Cortex of kidney (tissue), 1 donor: ENCODE results near the gene FAM72C.
"Not testable (repeated sequence)": the region's sequence is repeated elsewhere in the genome, so short reads cannot be mapped to it uniquely, and the experiment has no call there.

ENCODE experiments used
- DNase-seq: peaks from one replicate; lab custom pipeline; 2025; lab: John Stamatoyannopoulos, UW

The FAM72C gene

DNA sequence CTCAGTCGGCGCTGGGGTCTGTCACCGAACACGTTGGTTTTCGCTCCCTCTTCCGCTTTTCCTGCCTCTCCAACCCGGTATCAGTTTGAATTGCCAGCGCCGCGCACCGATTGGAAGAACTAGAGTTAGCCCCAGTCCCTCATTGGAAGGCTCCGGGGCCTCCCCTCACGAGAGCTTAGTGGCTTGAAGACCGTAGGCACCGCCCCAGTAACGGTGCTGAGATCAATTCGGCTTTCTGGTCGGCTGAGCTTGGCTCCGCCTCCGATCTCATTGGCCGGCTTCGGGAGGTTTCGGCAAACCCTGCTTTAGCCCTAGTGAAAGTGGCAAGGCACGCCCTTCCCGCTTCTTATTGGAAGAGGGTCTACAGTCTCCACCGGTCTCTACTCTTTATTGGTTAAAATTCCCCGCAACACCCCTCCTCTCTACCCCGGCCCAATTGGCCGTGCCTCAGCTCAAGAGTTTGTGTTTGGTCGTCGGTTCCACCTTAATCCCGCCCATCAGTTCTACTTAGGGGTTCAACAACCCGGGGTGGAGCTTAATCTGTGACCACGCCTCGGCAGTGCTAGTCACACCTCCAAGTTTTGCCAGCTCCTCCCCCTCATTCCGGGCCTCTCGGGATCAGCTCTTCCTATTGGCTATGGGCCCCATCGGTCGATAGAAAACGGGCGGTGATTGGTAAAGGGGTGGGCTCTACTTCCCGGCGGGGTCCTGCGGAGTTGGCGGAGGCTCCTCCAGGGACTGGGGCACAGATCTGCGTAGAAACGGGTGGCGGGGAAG lies at the start of gene FAM72C:
TSS of gene FAM72C (minus strand) at position 63 of the 777 bp plus-strand sequence. CDS start 845 bp downstream, outside the sequence.
- not testable (repeated sequence) for DNase-seq

DNA sequence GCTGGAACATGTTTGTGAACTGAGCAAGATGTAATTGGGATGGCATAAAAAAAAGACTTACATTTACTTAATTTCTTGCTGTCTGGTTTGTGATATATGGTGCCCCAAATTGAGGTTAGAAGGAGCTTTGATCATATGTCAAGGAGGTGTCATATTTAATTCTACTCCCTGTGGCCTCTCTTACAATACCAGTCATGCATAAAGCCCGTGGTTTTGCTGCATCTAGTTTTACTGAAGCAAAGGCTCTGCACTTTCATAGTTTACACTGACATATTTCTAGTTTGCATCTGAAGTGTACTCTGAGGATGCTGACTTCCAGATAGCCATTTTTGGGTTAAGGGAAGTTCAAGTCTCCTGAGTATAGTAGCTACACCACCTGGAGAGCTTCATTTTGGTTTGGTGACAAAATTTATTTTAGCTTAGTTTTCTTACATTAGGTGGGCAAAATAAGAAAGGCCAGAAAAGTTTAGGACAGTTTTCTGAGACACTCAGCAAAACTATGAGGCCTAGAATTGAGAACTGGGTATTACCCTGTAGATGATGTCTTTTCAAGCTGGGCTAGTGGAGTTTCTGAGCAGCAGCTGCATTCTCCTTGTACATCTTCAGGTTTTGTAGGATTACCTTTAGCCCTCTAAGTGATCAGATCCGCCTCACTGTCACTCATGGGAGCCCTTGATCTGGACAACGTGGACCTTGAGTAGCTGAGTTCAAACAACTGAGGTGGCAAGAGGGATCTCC lies 48.4 kb upstream of the FAM72C start:
- not testable (repeated sequence) for DNase-seq

DNA sequence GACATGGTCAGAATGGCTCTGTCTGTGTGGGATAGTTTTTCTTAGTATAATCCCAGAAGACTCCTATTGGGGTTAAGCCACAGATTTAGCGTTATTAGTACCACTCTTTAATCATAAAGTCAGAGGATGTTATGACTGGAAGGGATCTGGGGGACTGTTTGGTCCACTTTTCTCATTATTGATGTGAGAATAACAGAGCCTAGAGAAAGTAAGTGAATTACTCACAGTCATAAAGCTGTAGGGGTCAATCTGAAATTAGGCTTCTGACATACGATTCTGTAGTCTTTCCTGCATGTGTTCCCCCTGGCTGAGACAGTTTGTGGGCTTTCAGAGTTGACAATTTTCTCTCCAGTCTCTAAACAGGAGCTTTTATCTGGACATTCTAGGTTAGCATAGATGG lies 47.3 kb upstream of the FAM72C start:
- not testable (repeated sequence) for DNase-seq

GRCh38 chr1:144015180-144015966 lies 43.6 kb upstream of the FAM72C start:
- not testable (repeated sequence) for DNase-seq

GRCh38 chr1:144014528-144014927 lies 42.7 kb upstream of the FAM72C start:
- not testable (repeated sequence) for DNase-seq

DNA sequence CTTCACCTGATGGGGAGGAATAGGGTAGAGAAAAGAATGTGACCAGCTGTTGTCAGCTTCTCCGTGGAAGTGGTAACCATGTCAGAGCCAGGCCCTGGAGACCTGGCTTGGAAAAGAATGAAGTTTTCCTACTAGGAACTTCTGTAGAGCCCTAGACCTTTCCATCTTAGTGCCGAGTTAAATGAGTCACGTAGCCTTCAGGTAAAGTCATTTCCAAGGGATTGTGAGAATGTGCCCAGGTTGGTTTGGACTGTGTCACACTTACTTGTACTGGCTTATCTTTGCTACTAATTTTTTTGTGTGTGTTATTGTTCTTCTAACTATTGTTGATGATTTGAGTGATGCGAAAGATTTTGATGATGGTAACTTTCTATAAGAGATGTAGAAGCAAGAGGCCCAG lies 42.3 kb upstream of the FAM72C start:
- DNase-seq, result not testable (repeated sequence)

GRCh38 chr1:144012168-144012733 lies 40.5 kb upstream of the FAM72C start:
- not testable (repeated sequence) for DNase-seq

DNA sequence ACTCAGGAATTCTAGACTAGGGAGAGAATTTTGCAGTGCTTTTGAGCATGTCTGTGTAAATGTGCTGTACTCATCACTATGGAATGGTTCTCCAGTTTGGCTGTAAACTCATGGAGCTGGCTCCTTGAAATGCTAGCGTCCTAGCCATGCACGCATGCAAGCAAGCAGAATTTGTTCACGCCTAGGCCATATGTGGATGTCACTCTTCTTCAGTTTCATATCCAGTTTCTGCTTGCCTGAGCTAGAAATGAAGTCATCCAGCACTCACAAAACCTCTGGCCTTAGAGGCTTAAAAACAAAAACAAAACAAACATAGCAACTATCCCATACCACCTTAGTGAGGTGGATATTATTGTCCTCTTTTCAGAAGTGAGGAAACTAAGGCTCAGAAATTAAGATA lies 37.6 kb upstream of the FAM72C start:
- DNase-seq, result not testable (repeated sequence)

DNA sequence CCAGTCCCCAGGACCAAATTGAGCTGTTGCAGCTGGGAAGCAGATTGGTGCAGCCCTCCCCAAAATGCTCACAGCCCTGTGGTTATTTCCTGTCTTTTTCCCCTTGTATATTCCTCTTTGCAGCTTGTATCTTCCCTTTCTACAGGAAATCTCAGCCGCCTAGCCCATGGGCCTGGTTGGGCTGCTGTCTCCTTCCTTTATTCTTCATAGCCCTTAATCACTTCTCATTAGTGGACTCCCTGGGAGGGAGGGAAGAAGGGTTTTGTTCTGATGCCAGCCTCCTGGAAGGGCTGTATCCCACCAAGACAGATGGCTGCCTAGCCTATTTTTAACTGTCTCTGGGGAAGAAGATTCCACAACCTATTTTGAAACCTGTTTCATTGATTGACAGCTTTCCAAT lies 32.5 kb upstream of the FAM72C start:
- DNase-seq, result not testable (repeated sequence)

- not testable (repeated sequence) for DNase-seq
Measured at GRCh38 chr1:144003306-144004029, 31.7 kb upstream of the FAM72C start.

DNA sequence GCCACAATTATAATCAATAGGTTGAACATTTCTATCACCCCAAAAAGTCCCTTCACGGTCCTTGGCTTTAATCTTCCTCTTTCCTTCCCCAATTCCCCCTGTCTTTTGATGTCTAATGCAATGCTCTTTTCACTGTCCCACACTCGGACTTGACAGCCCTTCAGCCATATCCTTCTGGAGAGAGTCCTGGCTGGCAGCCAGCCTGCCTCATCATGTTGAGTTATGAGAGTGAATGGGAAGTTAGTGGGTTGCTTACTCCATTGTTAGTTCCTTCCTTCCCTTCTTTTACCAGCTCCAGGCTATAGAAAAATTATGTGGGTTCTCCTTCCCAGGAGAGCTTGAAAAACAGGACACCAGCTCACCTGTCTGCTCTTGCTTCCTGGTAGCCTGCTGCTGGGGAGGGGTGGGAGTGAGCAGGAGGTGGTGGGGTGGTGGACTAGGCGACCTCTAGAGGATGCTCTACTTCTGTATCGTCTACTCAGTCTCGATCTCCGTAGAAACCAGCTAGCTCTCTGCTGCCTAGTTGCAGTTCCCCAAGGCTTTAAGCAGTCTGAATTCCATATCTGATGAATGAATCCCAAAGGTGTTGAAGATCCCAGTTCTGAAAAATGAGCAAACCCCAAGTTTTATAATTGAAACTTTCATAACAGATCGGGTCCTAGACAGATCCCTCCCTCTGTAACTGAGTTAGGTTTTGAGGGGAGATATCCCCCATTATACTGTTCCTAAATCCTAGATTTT lies 30.5 kb upstream of the FAM72C start:
- DNase-seq, result not testable (repeated sequence)

- DNase-seq, result not testable (repeated sequence)
Measured at GRCh38 chr1:144001077-144001476, 29.3 kb upstream of the FAM72C start.

- DNase-seq, result not testable (repeated sequence)
Measured at GRCh38 chr1:143996020-143996419, 24.2 kb upstream of the FAM72C start.

DNA sequence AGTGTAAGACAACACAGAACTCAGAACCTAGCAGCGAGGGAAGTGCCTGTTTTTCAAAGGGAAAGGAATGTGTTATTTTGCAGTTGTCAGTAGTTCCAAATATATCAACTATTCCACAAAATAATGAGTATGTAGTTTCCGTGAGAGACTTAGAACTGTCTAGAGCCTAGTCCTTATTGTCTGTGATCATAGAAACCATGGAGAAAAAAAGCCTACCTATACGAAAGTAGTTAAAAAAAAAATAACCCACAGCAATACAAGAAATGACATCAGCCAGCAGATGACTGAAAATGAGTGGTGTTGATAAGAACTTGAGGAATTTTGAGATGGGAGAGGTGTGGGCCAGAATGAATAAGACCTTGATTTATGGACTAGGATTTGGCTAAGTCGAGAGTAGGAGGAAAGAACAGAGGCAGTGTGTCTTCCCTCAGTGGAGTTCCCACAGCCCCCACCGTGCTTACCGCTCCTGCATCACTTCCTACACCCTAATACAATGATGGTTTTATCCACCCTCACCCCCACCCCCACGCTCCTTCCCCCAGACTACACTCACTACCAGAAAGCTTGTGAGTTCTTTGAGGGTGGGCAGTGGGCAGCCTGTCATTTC lies 21.6 kb upstream of the FAM72C start:
- DNase-seq, result not testable (repeated sequence)

DNA sequence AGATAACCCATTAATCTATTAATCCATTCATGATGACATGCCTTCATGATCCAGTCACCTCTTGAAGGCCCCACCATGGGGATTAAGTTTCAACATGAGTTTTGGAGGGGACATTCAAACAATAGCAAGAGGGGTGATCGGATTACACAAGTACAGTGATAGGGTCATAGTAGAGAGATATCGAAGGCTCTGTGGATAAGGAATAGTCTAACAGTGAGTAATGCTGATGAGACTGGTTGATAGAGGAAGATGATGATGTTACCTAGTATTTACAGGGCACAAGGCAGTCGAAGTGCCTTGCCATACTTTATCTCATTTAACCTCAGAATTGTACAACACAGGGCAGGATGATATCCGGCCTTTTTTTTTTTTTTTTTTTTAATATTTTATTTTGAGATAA lies 18.9 kb upstream of the FAM72C start:
- not testable (repeated sequence) for DNase-seq

- DNase-seq, result not testable (repeated sequence)
Measured at GRCh38 chr1:143989719-143990118, 17.9 kb upstream of the FAM72C start.

DNA sequence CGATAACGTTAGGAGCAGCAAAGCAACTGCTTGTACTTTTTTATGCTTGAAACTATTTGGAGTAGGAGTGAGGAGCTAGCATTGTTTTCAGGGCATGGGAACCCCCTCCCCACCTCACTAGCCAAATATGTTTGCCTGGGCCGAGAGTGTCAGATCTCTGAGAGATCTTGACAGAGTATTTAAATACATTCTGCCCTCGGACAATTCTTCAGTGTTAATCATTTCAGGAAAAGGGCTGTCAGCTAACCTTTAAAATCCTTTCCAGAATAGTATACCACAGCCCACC lies 17.6 kb upstream of the FAM72C start:
- DNase-seq, result not testable (repeated sequence)

DNA sequence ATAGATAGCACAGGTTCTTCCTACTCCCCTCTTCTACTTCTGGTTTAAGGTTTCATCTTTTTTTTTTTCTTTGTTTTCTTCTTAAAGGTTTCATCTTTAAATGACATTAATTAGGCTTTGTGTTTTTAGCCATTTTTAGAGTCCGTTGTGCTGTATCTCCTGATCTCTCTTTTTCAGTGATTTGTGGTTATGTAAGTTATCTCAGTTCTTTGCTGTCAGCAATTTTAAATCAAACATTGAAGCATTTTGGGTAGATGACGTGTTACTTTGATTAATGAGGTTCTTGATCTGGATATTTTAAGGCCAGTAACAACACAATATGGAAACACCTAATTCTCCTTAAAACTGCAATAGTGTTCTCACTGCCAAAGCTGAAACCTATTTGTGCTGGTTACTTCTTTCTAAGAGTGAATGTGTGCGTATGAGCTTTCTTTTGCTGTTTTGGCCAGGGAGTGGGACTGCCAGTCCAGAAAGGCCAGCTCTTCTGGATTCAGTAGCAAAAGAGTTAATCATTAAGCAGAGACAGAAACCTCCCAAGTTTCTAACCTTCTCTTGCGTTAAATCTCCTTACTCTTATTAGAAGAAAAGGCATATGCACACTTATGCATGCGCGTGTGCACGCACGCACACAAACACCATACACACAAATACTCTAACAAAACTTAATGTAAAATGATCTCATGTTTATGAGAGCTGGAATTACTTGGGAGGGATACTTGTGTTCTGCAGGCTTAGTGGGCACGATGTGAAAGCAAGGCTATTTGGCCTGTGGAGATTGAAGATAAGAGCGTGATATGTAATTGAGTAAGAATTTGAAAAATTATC lies 17.0 kb upstream of the FAM72C start:
- DNase-seq, result not testable (repeated sequence)

- not testable (repeated sequence) for DNase-seq
Measured at GRCh38 chr1:143987868-143988267, 16.1 kb upstream of the FAM72C start.
